HL-60 (cell line): ENCODE data around the gene SPESP1.

ENCODE experiments used
- GABPA ChIP-seq: IDR thresholded peaks from 2 replicates; pipeline ENCODE4 v1.6.1; 2012; ENCODE audit warnings: low read depth
- POLR2AphosphoS5 ChIP-seq: IDR thresholded peaks from 2 replicates; pipeline ENCODE4 v1.6.1; 2012; ENCODE audit warnings: low read depth
- SPI1 ChIP-seq: IDR thresholded peaks from 2 replicates; pipeline ENCODE4 v1.6.1; 2012; ENCODE audit warnings: low read depth, mild to moderate bottlenecking, borderline replicate concordance
- TF ChIP-seq, protein P1 (sequence below): IDR thresholded peaks from one replicate; pipeline ENCODE4 v1.5.1; 2011; ENCODE audit warnings: low read length, control low read depth, inconsistent platforms; ENCODE audit not compliant: insufficient read depth

DNA sequence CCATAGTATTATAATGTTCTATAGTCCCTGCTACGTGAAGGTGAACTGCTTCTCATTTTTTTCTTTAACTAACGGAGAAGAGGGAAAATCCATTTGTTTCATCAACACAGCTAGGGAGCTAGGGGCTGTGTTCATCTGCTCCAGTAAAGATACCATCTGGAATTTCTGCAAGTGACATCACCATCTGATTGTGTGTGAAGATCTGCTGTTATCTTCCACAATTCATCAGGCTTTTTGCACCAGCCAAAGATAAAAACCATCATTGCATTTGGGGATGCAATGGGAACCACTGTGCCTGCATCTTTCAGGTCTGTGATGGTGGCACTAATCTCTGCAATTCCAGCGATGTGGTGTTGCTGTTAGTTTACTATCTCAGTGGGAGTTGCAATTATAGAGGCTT is 48.7 kb downstream of the SPESP1 start:
- TF ChIP-seq, protein P1, sequence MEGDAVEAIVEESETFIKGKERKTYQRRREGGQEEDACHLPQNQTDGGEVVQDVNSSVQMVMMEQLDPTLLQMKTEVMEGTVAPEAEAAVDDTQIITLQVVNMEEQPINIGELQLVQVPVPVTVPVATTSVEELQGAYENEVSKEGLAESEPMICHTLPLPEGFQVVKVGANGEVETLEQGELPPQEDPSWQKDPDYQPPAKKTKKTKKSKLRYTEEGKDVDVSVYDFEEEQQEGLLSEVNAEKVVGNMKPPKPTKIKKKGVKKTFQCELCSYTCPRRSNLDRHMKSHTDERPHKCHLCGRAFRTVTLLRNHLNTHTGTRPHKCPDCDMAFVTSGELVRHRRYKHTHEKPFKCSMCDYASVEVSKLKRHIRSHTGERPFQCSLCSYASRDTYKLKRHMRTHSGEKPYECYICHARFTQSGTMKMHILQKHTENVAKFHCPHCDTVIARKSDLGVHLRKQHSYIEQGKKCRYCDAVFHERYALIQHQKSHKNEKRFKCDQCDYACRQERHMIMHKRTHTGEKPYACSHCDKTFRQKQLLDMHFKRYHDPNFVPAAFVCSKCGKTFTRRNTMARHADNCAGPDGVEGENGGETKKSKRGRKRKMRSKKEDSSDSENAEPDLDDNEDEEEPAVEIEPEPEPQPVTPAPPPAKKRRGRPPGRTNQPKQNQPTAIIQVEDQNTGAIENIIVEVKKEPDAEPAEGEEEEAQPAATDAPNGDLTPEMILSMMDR: no peak
- TF ChIP-seq POLR2AphosphoS5: no peak
- TF ChIP-seq GABPA: no peak
- no peak for TF ChIP-seq SPI1
